Natural killer cell (primary cell): ENCODE data around the gene ATP2A1. TPM values are rescaled to one million over a fixed set of nuclear protein-coding genes. Genes with fewer than 3 reads are reported as not detected.
A peak's percentile ranks its signal among the peaks of the same experiment; 100 is the strongest.
"Not testable (repeated sequence)": the region's sequence is repeated elsewhere in the genome, so short reads cannot be mapped to it uniquely, and the experiment has no call there.

Experiments used
- ATAC-seq, 3 donors: fragments of 150-1000 bp in 2 of 3; fragments of 200-7000 bp in 1 of 3; cut with Tn5 transposase; 1 replicate in 1 of 3; 2 replicates in 2 of 3; pipeline ENCODE4 v1.10.0; 2021; ENCODE audit warnings: mild to moderate bottlenecking in 2 of 3, moderate library complexity in 2 of 3
- DNase-seq, 2 donors: peaks; one replicate each; pipeline versions ENCODE4 v3.0.0 to v3.0.0-alpha.2; 2013 to 2021; ENCODE audit warnings: mixed read lengths in 1 of 2
- H3K27ac ChIP-seq: one replicate; pipeline ENCODE4 v1.5.1; 2013; ENCODE audit warnings: mild to moderate bottlenecking, low read length
- H3K27me3 ChIP-seq: one replicate; pipeline ENCODE4 v1.6.1; 2013; ENCODE audit warnings: low read length; ENCODE audit not compliant: control insufficient read depth, insufficient read depth
- H3K36me3 ChIP-seq: one replicate; pipeline ENCODE4 v1.6.1; 2013; ENCODE audit warnings: low read length; ENCODE audit not compliant: control insufficient read depth, insufficient read depth
- H3K4me1 ChIP-seq: one replicate; pipeline ENCODE4 v1.6.1; 2013; ENCODE audit warnings: low read length; ENCODE audit not compliant: control insufficient read depth, insufficient read depth
- H3K4me3 ChIP-seq: one replicate; pipeline ENCODE4 v1.5.1; 2013; ENCODE audit warnings: low read length
- H3K9me3 ChIP-seq: one replicate; pipeline ENCODE4 v1.6.1; 2013; ENCODE audit warnings: low read length; ENCODE audit not compliant: control insufficient read depth, insufficient read depth
- H3K27ac Mint-ChIP-seq, 2 donors: one replicate each; pipeline ENCODE4 v1.8.0; 2022; ENCODE audit warnings: mild to moderate bottlenecking in 2 of 2, mixed read lengths in 2 of 2, moderate library complexity in 1 of 2
- H3K27me3 Mint-ChIP-seq, 2 donors: one replicate each; pipeline ENCODE4 v1.8.0; 2022; ENCODE audit warnings: low read depth in 2 of 2, mixed read lengths in 2 of 2
- H3K36me3 Mint-ChIP-seq: one replicate; pipeline ENCODE4 v1.8.0; 2022; ENCODE audit warnings: mixed read lengths
- H3K4me1 Mint-ChIP-seq, 2 donors: one replicate each; pipeline ENCODE4 v1.8.0; 2022; ENCODE audit warnings: mixed read lengths in 2 of 2
- H3K4me3 Mint-ChIP-seq: one replicate; pipeline ENCODE4 v1.8.0; 2022; ENCODE audit warnings: mild to moderate bottlenecking, moderate library complexity, mixed read lengths
- H3K9me3 Mint-ChIP-seq, 2 donors: one replicate each; pipeline ENCODE4 v1.8.0; 2022; ENCODE audit warnings: mixed read lengths in 2 of 2
- WGBS: methylation state at CpG from one replicate; pipeline ENCODE4 v1.1.7; 2013; ENCODE audit warnings: missing lambda C conversion rate; ENCODE audit not compliant: insufficient coverage; 5-methylcytosine and 5-hydroxymethylcytosine counted together
- intact Hi-C: fragments of 100-400 bp; cut with micrococcal nuclease; formaldehyde crosslinking; loops from one replicate; pipeline ENCODE4 v1.14.2; 2022
- total RNA-seq, 4 donors: library from RNA; stranded (reverse); fragments of 120-200 nt in 1 of 4; gene quantifications; one replicate each; pipeline versions ENCODE4 v1.2.3 to v1.2.4, GENCODE V29; 2013 to 2022
- TF ChIP-seq, protein P1 (sequence below): fragments of 200-600 bp; IDR thresholded peaks from one replicate; pipeline ENCODE4 v1.8.0; 2022; ENCODE audit warnings: antibody characterized with exemption

The ATP2A1 gene
- total RNA-seq, 3 donors from 2014 or later (not counting 1 experiment from before 2014, with no cell fraction given) = 0.75 to 2.5 (median 1.3) TPM

DNA sequence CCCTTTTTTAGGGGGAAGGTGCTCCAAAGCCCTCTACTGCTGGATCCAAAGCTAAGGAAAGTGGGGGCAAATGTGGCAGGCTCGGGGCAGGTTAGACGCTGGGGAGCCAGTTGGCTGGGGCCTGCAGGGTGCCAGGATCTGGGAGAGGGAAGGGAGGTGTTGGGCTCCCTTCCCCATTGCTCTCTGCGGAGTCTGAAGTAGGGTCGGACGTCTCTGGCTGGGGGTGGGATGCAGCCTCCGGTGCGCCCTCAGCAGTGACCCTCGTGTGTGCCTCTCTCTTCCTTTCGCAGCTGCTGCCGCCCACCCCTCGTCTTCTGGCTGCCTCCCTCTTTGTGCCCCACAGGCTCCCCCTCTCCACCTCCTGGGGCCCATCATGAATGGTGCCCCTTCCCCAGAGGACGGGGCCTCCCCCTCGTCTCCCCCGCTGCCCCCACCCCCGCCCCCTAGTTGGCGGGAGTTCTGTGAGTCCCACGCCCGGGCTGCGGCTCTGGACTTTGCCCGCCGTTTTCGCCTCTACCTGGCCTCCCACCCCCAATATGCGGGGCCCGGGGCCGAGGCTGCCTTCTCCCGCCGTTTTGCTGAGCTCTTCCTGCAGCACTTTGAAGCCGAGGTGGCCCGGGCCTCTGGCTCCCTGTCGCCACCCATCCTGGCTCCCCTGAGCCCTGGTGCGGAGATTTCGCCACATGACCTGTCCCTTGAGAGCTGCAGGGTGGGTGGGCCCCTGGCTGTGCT lies 12.4 kb upstream of the ATP2A1 start:
- peaks cover 26% of the 10 kb centered on the region for H3K36me3 ChIP-seq
- H3K4me1 ChIP-seq = peaks cover 29% of the 10 kb centered on the region
- H3K27ac ChIP-seq = no peak overlapping the region
- peaks cover 22 to 45% of the 10 kb centered on the region in 2 donors for H3K4me1 Mint-ChIP-seq
- H3K4me3 Mint-ChIP-seq = peak overlapping the region; percentile 56
- H3K9me3 Mint-ChIP-seq = no peaks in the 10 kb centered on the region
- TF ChIP-seq, protein P1, sequence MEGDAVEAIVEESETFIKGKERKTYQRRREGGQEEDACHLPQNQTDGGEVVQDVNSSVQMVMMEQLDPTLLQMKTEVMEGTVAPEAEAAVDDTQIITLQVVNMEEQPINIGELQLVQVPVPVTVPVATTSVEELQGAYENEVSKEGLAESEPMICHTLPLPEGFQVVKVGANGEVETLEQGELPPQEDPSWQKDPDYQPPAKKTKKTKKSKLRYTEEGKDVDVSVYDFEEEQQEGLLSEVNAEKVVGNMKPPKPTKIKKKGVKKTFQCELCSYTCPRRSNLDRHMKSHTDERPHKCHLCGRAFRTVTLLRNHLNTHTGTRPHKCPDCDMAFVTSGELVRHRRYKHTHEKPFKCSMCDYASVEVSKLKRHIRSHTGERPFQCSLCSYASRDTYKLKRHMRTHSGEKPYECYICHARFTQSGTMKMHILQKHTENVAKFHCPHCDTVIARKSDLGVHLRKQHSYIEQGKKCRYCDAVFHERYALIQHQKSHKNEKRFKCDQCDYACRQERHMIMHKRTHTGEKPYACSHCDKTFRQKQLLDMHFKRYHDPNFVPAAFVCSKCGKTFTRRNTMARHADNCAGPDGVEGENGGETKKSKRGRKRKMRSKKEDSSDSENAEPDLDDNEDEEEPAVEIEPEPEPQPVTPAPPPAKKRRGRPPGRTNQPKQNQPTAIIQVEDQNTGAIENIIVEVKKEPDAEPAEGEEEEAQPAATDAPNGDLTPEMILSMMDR = no peak
- ATAC-seq = no peak
- H3K36me3 Mint-ChIP-seq = peaks cover 13% of the 10 kb centered on the region
- no peaks in the 10 kb centered on the region for H3K9me3 ChIP-seq
- intact Hi-C loops = no loop called here
- H3K27me3 Mint-ChIP-seq = no peaks in the 10 kb centered on the region
- H3K27ac Mint-ChIP-seq = peak overlapping the region; percentile 95 to 96
- WGBS = 90% methylated on average over 28 of the region's 32 CpGs
- no peaks in the 10 kb centered on the region for H3K27me3 ChIP-seq
- no peak overlapping the region for H3K4me3 ChIP-seq
- DNase-seq = no peak

DNA sequence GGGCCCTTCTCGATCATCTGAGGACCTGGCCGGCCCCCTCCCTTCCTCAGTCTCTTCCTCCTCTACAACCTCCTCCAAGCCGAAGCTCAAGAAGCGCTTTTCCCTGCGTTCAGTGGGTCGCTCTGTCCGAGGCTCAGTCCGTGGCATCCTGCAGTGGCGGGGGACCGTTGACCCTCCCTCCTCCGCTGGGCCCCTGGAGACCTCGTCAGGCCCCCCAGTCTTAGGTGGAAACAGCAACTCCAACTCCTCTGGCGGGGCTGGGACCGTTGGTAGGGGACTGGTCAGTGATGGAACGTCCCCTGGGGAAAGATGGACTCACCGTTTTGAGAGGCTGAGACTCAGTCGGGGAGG lies 11.9 kb upstream of the ATP2A1 start:
- no peaks in the 10 kb centered on the region for H3K27me3 Mint-ChIP-seq
- DNase-seq = no peak
- ATAC-seq = no peak
- Histone ChIP-seq H3K27ac (no peak overlapping the region), H3K4me3 (no peak overlapping the region), H3K36me3 (peaks cover 31% of the 10 kb centered on the region), H3K4me1 (peaks cover 29% of the 10 kb centered on the region), H3K27me3 (no peaks in the 10 kb centered on the region), H3K9me3 (no peaks in the 10 kb centered on the region)
- peak overlapping the region; percentile 56 for H3K4me3 Mint-ChIP-seq
- TF ChIP-seq, protein P1 = no peak
- H3K36me3 Mint-ChIP-seq = peaks cover 13% of the 10 kb centered on the region
- 94% methylated on average over 17 of the region's 17 CpGs for WGBS
- H3K9me3 Mint-ChIP-seq = no peaks in the 10 kb centered on the region
- intact Hi-C loops = no loop called here
- H3K4me1 Mint-ChIP-seq = peaks cover 22 to 45% of the 10 kb centered on the region in 2 donors
- peak overlapping the region in 1 of 2 donors; percentile 59 for H3K27ac Mint-ChIP-seq

DNA sequence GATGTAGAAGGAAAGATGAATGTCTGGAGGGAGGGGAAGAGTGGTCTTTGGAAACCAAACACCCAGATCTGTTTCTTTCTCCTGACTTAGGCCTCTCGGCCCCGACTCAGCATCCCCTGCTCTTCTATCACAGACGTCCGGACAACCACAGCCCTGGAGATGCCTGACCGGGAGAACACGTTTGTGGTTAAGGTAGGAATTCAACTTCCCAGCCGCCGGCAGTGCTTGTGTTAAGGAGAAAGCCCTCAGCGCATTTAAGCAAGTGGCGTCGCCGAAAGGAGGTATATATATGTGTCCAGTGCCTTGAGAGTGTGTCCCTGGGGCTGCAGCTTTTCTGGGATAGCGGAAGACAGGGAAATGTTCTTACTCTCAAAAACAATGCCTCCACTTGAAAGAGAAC lies 11.0 kb upstream of the ATP2A1 start:
- peaks cover 13% of the 10 kb centered on the region for H3K36me3 Mint-ChIP-seq
- intact Hi-C loops = no loop called here
- no peaks in the 10 kb centered on the region for H3K27me3 ChIP-seq
- H3K27ac Mint-ChIP-seq = peak overlapping the region in 1 of 2 donors; percentile 59
- H3K27ac ChIP-seq = no peak overlapping the region
- TF ChIP-seq, protein P1 = no peak
- H3K27me3 Mint-ChIP-seq = no peaks in the 10 kb centered on the region
- no peaks in the 10 kb centered on the region for H3K9me3 Mint-ChIP-seq
- peaks cover 22 to 45% of the 10 kb centered on the region in 2 donors for H3K4me1 Mint-ChIP-seq
- no peaks in the 10 kb centered on the region for H3K9me3 ChIP-seq
- ATAC-seq = no peak
- peaks cover 25% of the 10 kb centered on the region for H3K4me1 ChIP-seq
- H3K4me3 Mint-ChIP-seq = no peak overlapping the region
- WGBS = 95% methylated on average over 8 of the region's 13 CpGs
- no peak overlapping the region for H3K4me3 ChIP-seq
- DNase-seq = no peak
- H3K36me3 ChIP-seq = peaks cover 39% of the 10 kb centered on the region

DNA sequence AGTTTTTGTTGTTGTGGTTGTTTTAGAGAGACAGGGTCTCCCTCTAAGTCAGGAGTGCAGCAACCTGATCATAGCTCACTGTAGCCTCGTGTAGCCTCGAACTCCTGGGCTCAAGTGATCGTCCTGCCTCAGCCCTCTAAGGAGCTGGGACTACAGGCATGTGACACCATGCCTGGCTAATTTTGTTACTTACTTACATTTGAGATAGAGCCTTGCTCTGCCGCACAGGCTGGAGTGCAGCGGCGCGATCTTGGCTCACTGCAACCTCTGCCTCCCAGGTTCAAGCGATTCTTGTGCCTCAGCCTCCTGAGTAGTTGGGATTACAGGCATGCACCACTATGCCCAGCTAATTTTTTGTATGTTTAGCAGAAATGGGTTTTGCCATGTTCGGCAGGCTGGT lies 10.6 kb upstream of the ATP2A1 start:
- not testable (repeated sequence) for H3K27ac Mint-ChIP-seq
- H3K36me3 ChIP-seq = peaks cover 43% of the 10 kb centered on the region
- peaks cover 13% of the 10 kb centered on the region for H3K36me3 Mint-ChIP-seq

More for the DNA sequence above, 10.6 kb upstream of the ATP2A1 start:
- H3K9me3 Mint-ChIP-seq, intact Hi-C loops, H3K27me3 Mint-ChIP-seq, DNase-seq, H3K27ac ChIP-seq, H3K27me3 ChIP-seq, H3K4me3 ChIP-seq, ATAC-seq, H3K9me3 ChIP-seq, H3K4me3 Mint-ChIP-seq: not testable (repeated sequence)
- H3K4me1 Mint-ChIP-seq = peaks cover 22 to 45% of the 10 kb centered on the region in 2 donors
- H3K4me1 ChIP-seq = peaks cover 21% of the 10 kb centered on the region
- WGBS = 95% methylated on average over 9 of the region's 9 CpGs
